ENCODE measurements around the gene MED15.
"Not testable (repeated sequence)": the region's sequence is repeated elsewhere in the genome, so short reads cannot be mapped to it uniquely, and the experiment has no call there.

DNA sequence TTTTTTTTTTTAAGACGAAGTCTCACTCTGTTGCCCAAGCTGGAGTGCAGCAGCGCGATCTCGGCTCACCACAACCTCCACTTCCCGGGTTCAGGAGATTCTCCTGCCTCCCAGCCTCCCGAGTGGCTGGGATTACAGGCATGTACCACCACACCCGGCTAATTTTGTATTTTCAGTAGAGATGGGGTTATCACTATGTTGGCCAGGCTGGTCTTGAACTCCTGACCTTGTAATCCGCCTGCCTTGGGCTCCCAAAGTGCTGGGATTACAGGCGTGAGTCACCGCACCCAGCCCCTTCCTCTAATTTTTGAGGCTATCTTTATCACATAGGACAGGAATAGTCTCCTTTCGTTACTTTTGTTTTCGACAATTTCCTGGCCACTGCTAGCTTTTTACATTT, 31.8 kb upstream of the MED15 start:
- TF ChIP-seq, protein P1, sequence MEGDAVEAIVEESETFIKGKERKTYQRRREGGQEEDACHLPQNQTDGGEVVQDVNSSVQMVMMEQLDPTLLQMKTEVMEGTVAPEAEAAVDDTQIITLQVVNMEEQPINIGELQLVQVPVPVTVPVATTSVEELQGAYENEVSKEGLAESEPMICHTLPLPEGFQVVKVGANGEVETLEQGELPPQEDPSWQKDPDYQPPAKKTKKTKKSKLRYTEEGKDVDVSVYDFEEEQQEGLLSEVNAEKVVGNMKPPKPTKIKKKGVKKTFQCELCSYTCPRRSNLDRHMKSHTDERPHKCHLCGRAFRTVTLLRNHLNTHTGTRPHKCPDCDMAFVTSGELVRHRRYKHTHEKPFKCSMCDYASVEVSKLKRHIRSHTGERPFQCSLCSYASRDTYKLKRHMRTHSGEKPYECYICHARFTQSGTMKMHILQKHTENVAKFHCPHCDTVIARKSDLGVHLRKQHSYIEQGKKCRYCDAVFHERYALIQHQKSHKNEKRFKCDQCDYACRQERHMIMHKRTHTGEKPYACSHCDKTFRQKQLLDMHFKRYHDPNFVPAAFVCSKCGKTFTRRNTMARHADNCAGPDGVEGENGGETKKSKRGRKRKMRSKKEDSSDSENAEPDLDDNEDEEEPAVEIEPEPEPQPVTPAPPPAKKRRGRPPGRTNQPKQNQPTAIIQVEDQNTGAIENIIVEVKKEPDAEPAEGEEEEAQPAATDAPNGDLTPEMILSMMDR (IDR thresholded peaks at IDR 0.05), result not testable (repeated sequence)
- TF ChIP-seq EP300, POLR2AphosphoS5 (IDR thresholded peaks at IDR 0.05): not testable (repeated sequence)
